Measurements from ENCODE around the gene CCDC30. TPM values are rescaled to one million over a fixed set of nuclear protein-coding genes. Genes with fewer than 3 reads are reported as not detected.

Gene CCDC30
- total and polyA plus RNA-seq, 10 donors, result 0.65 to 11.6 (median 3.7) TPM

GRCh38 chr1:42690477-42691156, 227.5 kb downstream of the CCDC30 start:
- no peak for TF ChIP-seq POLR2A (IDR thresholded peaks at IDR 0.05)
- Histone ChIP-seq H3K9me3 (no peaks in the 10 kb centered on the region), H3K27me3 (replicated peaks in 1 of 7) (no peaks in the 10 kb centered on the region), H3K4me3 (no peak overlapping the region), H3K36me3 (peaks cover 0 to 52% (median 13%) of the 10 kb centered on the region in 6 donors), H3K27ac (no peak overlapping the region), H3K4me1 (peaks cover 49 to 96% (median 85%) of the 10 kb centered on the region in 6 donors)
- whole genome bisulfite sequencing, 5 donors, result 77 to 89% (median 83%) methylated on average over 1 of the region's 1 CpG
- no peak for DNase-seq
- intact Hi-C loops (cut with DNase I; ENCODE audit: low total_unique reads), result no loop called here

- Histone ChIP-seq H3K27me3 (replicated peaks in 1 of 7) (no peaks in the 10 kb centered on the region), H3K4me3 (no peak overlapping the region), H3K4me1 (peaks cover 44 to 91% (median 79%) of the 10 kb centered on the region in 6 donors), H3K36me3 (peaks cover 0 to 57% (median 17%) of the 10 kb centered on the region in 6 donors), H3K27ac (no peak overlapping the region), H3K9me3 (no peaks in the 10 kb centered on the region)
- TF ChIP-seq, protein P1, sequence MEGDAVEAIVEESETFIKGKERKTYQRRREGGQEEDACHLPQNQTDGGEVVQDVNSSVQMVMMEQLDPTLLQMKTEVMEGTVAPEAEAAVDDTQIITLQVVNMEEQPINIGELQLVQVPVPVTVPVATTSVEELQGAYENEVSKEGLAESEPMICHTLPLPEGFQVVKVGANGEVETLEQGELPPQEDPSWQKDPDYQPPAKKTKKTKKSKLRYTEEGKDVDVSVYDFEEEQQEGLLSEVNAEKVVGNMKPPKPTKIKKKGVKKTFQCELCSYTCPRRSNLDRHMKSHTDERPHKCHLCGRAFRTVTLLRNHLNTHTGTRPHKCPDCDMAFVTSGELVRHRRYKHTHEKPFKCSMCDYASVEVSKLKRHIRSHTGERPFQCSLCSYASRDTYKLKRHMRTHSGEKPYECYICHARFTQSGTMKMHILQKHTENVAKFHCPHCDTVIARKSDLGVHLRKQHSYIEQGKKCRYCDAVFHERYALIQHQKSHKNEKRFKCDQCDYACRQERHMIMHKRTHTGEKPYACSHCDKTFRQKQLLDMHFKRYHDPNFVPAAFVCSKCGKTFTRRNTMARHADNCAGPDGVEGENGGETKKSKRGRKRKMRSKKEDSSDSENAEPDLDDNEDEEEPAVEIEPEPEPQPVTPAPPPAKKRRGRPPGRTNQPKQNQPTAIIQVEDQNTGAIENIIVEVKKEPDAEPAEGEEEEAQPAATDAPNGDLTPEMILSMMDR (IDR thresholded peaks at IDR 0.05 in 8 of 11, conservative IDR thresholded peaks at IDR 0.05 in 3 of 11), result no peak
- TF ChIP-seq POLR2AphosphoS5 (IDR thresholded peaks at IDR 0.05) (no peak), POLR2A (IDR thresholded peaks at IDR 0.05) (no peak)
- intact Hi-C loops (cut with DNase I; ENCODE audit: low total_unique reads), result no loop called here
- WGBS, 5 donors, result 63 to 81% (median 76%) methylated on average over 4 of the region's 4 CpGs
- no peak for DNase-seq
Measured at GRCh38 chr1:42691157-42691498, 228.0 kb downstream of the CCDC30 start.

DNA sequence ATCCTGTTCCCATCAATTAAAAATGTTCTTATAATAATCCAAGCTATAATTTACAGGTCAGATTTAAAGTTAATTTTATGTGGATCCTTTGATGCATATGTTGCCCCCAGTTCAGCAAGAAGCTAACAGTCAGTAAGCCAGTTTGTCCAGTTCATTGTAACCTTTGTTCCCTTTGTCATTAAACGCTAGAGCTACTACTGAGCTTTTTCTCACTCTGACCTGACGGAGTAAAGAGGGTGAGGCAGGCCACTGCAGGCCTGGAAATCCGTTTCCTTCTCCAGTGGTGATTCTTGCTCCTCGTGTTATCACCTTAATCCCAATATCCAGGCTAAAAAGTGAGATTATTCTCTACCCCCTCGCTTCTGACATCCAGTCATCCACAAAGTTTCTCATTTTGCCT, 229.4 kb downstream of the CCDC30 start:
- Histone ChIP-seq H3K4me1 (peaks cover 38 to 77% (median 66%) of the 10 kb centered on the region in 6 donors), H3K27ac (no peak overlapping the region)
- TF ChIP-seq POLR2A (IDR thresholded peaks at IDR 0.05), result no peak
- TF ChIP-seq POLR2AphosphoS5 (IDR thresholded peaks at IDR 0.05), result no peak
- TF ChIP-seq, protein P1 (IDR thresholded peaks at IDR 0.05 in 8 of 11, conservative IDR thresholded peaks at IDR 0.05 in 3 of 11), result no peak

GRCh38 chr1:42692911-42693310, 229.8 kb downstream of the CCDC30 start:
- no peak for DNase-seq
- no peak overlapping the region for H3K27ac ChIP-seq
- H3K36me3 ChIP-seq, result peaks cover 7 to 64% (median 34%) of the 10 kb centered on the region in 6 donors
- no peaks in the 10 kb centered on the region for H3K27me3 ChIP-seq (replicated peaks in 1 of 7)
- intact Hi-C loops (cut with DNase I; ENCODE audit: low total_unique reads), result no loop called here
- TF ChIP-seq POLR2AphosphoS5 (IDR thresholded peaks at IDR 0.05) (no peak), POLR2A (IDR thresholded peaks at IDR 0.05) (no peak)
- TF ChIP-seq, protein P1 (IDR thresholded peaks at IDR 0.05 in 8 of 11, conservative IDR thresholded peaks at IDR 0.05 in 3 of 11), result no peak
- H3K4me1 ChIP-seq, result peaks cover 34 to 73% (median 62%) of the 10 kb centered on the region in 6 donors
- H3K9me3 ChIP-seq, result no peaks in the 10 kb centered on the region
- WGBS, 5 donors, result 86 to 92% (median 90%) methylated on average over 2 of the region's 2 CpGs
- no peak overlapping the region for H3K4me3 ChIP-seq

More for the DNA sequence above, 229.4 kb downstream of the CCDC30 start:
- no peaks in the 10 kb centered on the region for H3K27me3 ChIP-seq (replicated peaks in 1 of 7)
- no peak overlapping the region for H3K4me3 ChIP-seq
- H3K9me3 ChIP-seq, result no peaks in the 10 kb centered on the region
- WGBS, 5 donors, result 40 to 82% (median 65%) methylated on average over 5 of the region's 5 CpGs
- H3K36me3 ChIP-seq, result peaks cover 3 to 64% (median 30%) of the 10 kb centered on the region in 6 donors
- intact Hi-C loops (cut with DNase I; ENCODE audit: low total_unique reads), result no loop called here
- DNase-seq, result no peak
